SK-N-SH treated with all-trans-retinoic acid at 6 μM for 48 hours (cell line): ENCODE measurements around the gene TNKS2.

Source experiments
- ATAC-seq: fragments of 200-7000 bp; cut with Tn5 transposase; 3 replicates; pipeline ENCODE4 v1.9.1; 2020; ENCODE audit warnings: mild to moderate bottlenecking, moderate library complexity
- ARNTL ChIP-seq: fragments of 450-650 bp; formaldehyde crosslinking; IDR thresholded peaks from 2 replicates; pipeline ENCODE4 v1.5.0; 2020; ENCODE audit warnings: low read depth, mild to moderate bottlenecking, moderate library complexity, borderline replicate concordance
- BACH2 ChIP-seq: fragments of 250-450 bp; sonication (Bioruptor Pico); IDR thresholded peaks from 2 replicates; pipeline ENCODE4 v1.9.0; 2021; ENCODE audit warnings: mild to moderate bottlenecking, borderline replicate concordance
- ESRRG ChIP-seq: fragments of 250-450 bp; sonication (Bioruptor Pico); IDR thresholded peaks from 2 replicates; pipeline ENCODE4 v1.6.1; 2021; ENCODE audit warnings: mild to moderate bottlenecking
- GLIS3 ChIP-seq: fragments of 250-450 bp; sonication (Bioruptor Pico); IDR thresholded peaks from 2 replicates; pipeline ENCODE4 v1.5.0; 2020; ENCODE audit warnings: mild to moderate bottlenecking, moderate library complexity
- ISL1 ChIP-seq: fragments of 250-450 bp; sonication (Bioruptor Pico); IDR thresholded peaks from 2 replicates; pipeline ENCODE4 v2.1.2; 2022; ENCODE audit warnings: mild to moderate bottlenecking, moderate library complexity
- OSR1 ChIP-seq: fragments of 250-450 bp; sonication (Bioruptor Pico); IDR thresholded peaks from 2 replicates; pipeline ENCODE4 v1.8.0; 2022; ENCODE audit warnings: moderate library complexity, mild to moderate bottlenecking, inconsistent platforms
- PPARA ChIP-seq: fragments of 250-450 bp; sonication (Bioruptor Pico); IDR thresholded peaks from 2 replicates; pipeline ENCODE4 v1.5.0; 2020; ENCODE audit warnings: mild to moderate bottlenecking, borderline replicate concordance
- RARB ChIP-seq: fragments of 250-450 bp; sonication (Bioruptor Pico); IDR thresholded peaks from 2 replicates; pipeline ENCODE4 v1.8.0; 2021; ENCODE audit warnings: mild to moderate bottlenecking, moderate library complexity
- SNAI2 ChIP-seq: fragments of 250-450 bp; sonication (Bioruptor Pico); IDR thresholded peaks from 2 replicates; pipeline ENCODE4 v1.5.0; 2020; ENCODE audit warnings: mild to moderate bottlenecking, moderate library complexity
- TCF4 ChIP-seq: fragments of 250-450 bp; sonication (Bioruptor Pico); IDR thresholded peaks from 2 replicates; pipeline ENCODE4 v1.8.0; 2021; ENCODE audit warnings: mild to moderate bottlenecking, moderate library complexity, borderline replicate concordance
- ZC3H10 ChIP-seq: fragments of 250-450 bp; sonication (Bioruptor Pico); IDR thresholded peaks from 2 replicates; pipeline ENCODE4 v1.5.1; 2021; ENCODE audit warnings: mild to moderate bottlenecking, moderate library complexity
- ZFP30 ChIP-seq: fragments of 450-650 bp; formaldehyde crosslinking; IDR thresholded peaks from 2 replicates; pipeline ENCODE4 v1.5.0; 2022; ENCODE audit warnings: mild to moderate bottlenecking, moderate library complexity
- ZNF565 ChIP-seq: fragments of 450-650 bp; formaldehyde crosslinking; conservative IDR thresholded peaks from 2 replicates; pipeline ENCODE4 v1.5.0; 2020; ENCODE audit warnings: low read depth, mild to moderate bottlenecking, moderate library complexity
- ZNF70 ChIP-seq: fragments of 450-650 bp; formaldehyde crosslinking; IDR thresholded peaks from 2 replicates; pipeline ENCODE4 v1.5.0; 2020; ENCODE audit warnings: mild to moderate bottlenecking, moderate library complexity
- ZNF8 ChIP-seq: fragments of 450-650 bp; formaldehyde crosslinking; IDR thresholded peaks from 2 replicates; pipeline ENCODE4 v1.5.0; 2020; ENCODE audit warnings: mild to moderate bottlenecking, moderate library complexity
- TF ChIP-seq, protein P1 (sequence below): fragments of 250-450 bp; sonication (Bioruptor Pico); IDR thresholded peaks from 2 replicates; pipeline ENCODE4 v1.8.0; 2021; ENCODE audit warnings: low read depth, mild to moderate bottlenecking, moderate library complexity, borderline replicate concordance
- TF ChIP-seq, protein P2 (sequence below): fragments of 250-450 bp; sonication (Bioruptor Pico); IDR thresholded peaks from 2 replicates; pipeline ENCODE4 v1.5.1; 2020; ENCODE audit warnings: low read depth, mild to moderate bottlenecking, moderate library complexity
- TF ChIP-seq, protein P3 (sequence below): fragments of 250-450 bp; sonication (Bioruptor Pico); IDR thresholded peaks from 2 replicates; pipeline ENCODE4 v1.8.0; 2020; ENCODE audit warnings: mild to moderate bottlenecking, moderate library complexity, borderline replicate concordance
- TF ChIP-seq, protein P4 (sequence below): fragments of 250-450 bp; sonication (Bioruptor Pico); IDR thresholded peaks from 2 replicates; pipeline ENCODE4 v1.5.0; 2020; ENCODE audit warnings: mild to moderate bottlenecking, moderate library complexity
- TF ChIP-seq, protein P5 (sequence below): fragments of 250-450 bp; sonication (Bioruptor Pico); IDR thresholded peaks from 2 replicates; pipeline ENCODE4 v1.5.1; 2021; ENCODE audit warnings: mild to moderate bottlenecking, moderate library complexity

Gene TNKS2

DNA sequence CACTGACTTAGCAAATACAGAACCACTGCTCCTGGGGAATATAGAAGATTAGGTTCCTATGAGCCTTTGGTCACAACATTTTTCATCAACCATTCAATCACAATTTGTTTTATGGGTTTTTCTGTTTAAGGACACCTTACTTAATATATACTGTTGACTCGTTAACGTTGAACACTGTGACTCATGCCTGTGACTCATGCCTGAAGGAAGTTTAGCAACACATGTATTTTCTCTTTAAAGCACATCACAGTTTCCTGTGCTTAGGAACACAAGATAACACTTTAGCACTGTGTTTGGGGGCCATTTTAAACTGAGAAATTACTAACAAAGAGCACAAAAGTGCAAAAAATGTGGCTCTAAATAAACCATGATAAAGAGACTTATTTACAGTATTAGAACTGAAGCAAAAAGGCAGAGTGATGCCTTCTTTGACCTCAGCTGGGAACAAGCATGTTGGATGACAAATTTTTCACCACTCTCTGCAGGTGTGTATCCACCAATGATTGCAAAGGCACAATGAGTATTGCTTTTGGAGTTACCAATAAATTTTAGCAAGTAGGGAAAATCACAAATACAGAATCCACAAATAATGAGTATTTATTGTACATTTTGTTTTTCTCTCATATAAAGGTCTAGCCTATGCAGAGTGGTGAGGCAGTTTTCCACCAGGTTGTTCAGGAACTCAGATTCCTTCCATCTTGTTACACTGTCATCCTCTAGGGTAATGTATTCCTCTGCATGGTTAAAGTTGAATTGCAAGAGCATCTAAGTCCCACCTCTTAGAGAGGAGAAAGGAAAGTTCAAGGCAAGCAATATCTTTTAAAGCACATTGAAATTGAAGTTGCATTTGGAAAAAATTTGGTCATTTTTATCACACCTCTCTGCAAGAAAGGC lies 103.8 kb downstream of the TNKS2 start:
- TF ChIP-seq, protein P1, sequence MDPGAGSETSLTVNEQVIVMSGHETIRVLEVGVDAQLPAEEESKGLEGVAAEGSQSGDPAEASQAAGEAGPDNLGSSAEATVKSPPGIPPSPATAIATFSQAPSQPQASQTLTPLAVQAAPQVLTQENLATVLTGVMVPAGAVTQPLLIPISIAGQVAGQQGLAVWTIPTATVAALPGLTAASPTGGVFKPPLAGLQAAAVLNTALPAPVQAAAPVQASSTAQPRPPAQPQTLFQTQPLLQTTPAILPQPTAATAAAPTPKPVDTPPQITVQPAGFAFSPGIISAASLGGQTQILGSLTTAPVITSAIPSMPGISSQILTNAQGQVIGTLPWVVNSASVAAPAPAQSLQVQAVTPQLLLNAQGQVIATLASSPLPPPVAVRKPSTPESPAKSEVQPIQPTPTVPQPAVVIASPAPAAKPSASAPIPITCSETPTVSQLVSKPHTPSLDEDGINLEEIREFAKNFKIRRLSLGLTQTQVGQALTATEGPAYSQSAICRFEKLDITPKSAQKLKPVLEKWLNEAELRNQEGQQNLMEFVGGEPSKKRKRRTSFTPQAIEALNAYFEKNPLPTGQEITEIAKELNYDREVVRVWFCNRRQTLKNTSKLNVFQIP: no peak
- TF ChIP-seq ARNTL (no peak), ZC3H10 (CRISPR knock-in tag) (no peak), GLIS3 (CRISPR knock-in tag) (no peak), ZFP30 (CRISPR knock-in tag) (no peak), ZNF8 (CRISPR knock-in tag) (no peak), OSR1 (no peak), PPARA (no peak), ESRRG (CRISPR knock-in tag) (no peak), RARB (CRISPR knock-in tag) (no peak), SNAI2 (CRISPR knock-in tag) (no peak), ZNF70 (no peak), ISL1 (CRISPR knock-in tag) (no peak), BACH2 (no peak)
- TF ChIP-seq, protein P2, sequence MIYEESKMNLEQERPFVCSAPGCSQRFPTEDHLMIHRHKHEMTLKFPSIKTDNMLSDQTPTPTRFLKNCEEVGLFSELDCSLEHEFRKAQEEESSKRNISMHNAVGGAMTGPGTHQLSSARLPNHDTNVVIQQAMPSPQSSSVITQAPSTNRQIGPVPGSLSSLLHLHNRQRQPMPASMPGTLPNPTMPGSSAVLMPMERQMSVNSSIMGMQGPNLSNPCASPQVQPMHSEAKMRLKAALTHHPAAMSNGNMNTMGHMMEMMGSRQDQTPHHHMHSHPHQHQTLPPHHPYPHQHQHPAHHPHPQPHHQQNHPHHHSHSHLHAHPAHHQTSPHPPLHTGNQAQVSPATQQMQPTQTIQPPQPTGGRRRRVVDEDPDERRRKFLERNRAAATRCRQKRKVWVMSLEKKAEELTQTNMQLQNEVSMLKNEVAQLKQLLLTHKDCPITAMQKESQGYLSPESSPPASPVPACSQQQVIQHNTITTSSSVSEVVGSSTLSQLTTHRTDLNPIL (CRISPR knock-in tag): no peak
- TF ChIP-seq, protein P3, sequence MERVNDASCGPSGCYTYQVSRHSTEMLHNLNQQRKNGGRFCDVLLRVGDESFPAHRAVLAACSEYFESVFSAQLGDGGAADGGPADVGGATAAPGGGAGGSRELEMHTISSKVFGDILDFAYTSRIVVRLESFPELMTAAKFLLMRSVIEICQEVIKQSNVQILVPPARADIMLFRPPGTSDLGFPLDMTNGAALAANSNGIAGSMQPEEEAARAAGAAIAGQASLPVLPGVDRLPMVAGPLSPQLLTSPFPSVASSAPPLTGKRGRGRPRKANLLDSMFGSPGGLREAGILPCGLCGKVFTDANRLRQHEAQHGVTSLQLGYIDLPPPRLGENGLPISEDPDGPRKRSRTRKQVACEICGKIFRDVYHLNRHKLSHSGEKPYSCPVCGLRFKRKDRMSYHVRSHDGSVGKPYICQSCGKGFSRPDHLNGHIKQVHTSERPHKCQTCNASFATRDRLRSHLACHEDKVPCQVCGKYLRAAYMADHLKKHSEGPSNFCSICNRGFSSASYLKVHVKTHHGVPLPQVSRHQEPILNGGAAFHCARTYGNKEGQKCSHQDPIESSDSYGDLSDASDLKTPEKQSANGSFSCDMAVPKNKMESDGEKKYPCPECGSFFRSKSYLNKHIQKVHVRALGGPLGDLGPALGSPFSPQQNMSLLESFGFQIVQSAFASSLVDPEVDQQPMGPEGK (CRISPR knock-in tag): no peak
- TF ChIP-seq, protein P4, sequence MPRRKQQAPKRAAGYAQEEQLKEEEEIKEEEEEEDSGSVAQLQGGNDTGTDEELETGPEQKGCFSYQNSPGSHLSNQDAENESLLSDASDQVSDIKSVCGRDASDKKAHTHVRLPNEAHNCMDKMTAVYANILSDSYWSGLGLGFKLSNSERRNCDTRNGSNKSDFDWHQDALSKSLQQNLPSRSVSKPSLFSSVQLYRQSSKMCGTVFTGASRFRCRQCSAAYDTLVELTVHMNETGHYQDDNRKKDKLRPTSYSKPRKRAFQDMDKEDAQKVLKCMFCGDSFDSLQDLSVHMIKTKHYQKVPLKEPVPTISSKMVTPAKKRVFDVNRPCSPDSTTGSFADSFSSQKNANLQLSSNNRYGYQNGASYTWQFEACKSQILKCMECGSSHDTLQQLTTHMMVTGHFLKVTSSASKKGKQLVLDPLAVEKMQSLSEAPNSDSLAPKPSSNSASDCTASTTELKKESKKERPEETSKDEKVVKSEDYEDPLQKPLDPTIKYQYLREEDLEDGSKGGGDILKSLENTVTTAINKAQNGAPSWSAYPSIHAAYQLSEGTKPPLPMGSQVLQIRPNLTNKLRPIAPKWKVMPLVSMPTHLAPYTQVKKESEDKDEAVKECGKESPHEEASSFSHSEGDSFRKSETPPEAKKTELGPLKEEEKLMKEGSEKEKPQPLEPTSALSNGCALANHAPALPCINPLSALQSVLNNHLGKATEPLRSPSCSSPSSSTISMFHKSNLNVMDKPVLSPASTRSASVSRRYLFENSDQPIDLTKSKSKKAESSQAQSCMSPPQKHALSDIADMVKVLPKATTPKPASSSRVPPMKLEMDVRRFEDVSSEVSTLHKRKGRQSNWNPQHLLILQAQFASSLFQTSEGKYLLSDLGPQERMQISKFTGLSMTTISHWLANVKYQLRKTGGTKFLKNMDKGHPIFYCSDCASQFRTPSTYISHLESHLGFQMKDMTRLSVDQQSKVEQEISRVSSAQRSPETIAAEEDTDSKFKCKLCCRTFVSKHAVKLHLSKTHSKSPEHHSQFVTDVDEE (CRISPR knock-in tag): no peak
- ATAC-seq: peak; percentile 97

DNA sequence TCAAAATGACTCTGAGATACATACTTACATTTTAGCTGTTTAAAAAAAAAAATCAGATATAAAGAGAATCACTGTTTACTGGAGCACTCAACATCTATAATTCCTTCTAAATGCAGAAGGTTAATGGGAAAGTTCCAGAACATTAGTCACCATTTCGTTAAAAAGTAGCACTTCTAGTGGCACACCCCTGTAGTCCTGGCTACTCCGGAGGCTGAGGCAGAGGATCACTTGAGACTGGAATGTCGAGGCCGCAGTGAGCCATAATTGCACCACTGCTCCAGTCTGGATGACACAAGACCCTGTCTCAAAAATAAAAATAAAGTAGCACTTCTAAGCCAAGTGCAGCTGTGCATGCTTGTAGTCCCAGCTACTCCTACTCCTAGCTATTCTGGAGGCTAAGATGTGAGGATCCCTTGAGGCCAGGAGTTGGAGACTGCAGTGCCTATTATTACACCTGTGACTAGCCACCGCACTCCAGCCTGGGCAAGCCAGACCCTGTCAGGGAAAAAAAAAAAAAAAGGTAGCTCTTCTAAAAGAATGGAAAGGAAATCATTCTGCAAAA lies 108.9 kb downstream of the TNKS2 start:
- no peak for ATAC-seq
- no peak for TF ChIP-seq ESRRG (CRISPR knock-in tag)
- TF ChIP-seq, protein P3 (CRISPR knock-in tag): no peak
- TF ChIP-seq SNAI2 (CRISPR knock-in tag): no peak

DNA sequence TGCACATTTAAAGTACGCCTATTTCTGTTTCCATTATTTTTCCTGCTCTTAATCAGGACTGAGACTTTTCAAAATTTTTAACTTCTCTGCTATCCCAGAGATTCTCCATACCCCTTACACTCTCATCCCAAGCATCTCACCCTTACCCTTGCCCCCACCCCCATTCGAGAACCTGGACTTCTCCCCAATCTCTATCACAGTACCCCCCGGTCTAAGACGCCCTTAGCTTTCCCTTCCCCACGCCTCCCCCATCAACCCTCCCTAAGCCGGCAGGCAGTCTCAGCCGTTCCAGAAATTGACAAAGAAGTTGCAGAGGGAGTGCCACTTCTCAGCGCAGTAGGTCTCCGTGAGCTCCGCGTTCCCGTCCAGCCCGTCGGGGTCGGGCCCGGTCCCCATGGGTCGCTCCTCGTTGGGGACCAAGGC lies 109.7 kb downstream of the TNKS2 start:
- ATAC-seq: peak; percentile 6; the same call in 2 of the 3 replicates
- TF ChIP-seq, protein P5, sequence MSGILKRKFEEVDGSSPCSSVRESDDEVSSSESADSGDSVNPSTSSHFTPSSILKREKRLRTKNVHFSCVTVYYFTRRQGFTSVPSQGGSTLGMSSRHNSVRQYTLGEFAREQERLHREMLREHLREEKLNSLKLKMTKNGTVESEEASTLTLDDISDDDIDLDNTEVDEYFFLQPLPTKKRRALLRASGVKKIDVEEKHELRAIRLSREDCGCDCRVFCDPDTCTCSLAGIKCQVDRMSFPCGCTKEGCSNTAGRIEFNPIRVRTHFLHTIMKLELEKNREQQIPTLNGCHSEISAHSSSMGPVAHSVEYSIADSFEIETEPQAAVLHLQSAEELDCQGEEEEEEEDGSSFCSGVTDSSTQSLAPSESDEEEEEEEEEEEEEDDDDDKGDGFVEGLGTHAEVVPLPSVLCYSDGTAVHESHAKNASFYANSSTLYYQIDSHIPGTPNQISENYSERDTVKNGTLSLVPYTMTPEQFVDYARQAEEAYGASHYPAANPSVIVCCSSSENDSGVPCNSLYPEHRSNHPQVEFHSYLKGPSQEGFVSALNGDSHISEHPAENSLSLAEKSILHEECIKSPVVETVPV (CRISPR knock-in tag): no peak
- TF ChIP-seq ZNF8 (CRISPR knock-in tag): no peak
- TF ChIP-seq RARB (CRISPR knock-in tag): no peak
- no peak for TF ChIP-seq ARNTL
- TF ChIP-seq, protein P1: no peak
- no peak for TF ChIP-seq ZC3H10 (CRISPR knock-in tag)
- TF ChIP-seq, protein P2 (CRISPR knock-in tag): no peak
- no peak for TF ChIP-seq TCF4
- TF ChIP-seq ZNF70: no peak
- TF ChIP-seq ZNF565: no peak
